OCI-LY3 (cell line): ENCODE data around the gene CHFR.

ENCODE experiments used
- EZH2phosphoT487 ChIP-seq: fragments of 200-600 bp; shearing (Covaris generic); IDR thresholded peaks from 2 replicates; pipeline ENCODE4 v1.6.1; 2018; ENCODE audit warnings: antibody characterized with exemption, mixed run types, low read depth
- TF ChIP-seq, protein P1 (sequence below): fragments of 200-600, 300-600 bp; sonication (generic); IDR thresholded peaks from 2 replicates; pipeline ENCODE4 v1.5.1; 2014; ENCODE audit warnings: antibody characterized with exemption, low read length, low read depth

DNA sequence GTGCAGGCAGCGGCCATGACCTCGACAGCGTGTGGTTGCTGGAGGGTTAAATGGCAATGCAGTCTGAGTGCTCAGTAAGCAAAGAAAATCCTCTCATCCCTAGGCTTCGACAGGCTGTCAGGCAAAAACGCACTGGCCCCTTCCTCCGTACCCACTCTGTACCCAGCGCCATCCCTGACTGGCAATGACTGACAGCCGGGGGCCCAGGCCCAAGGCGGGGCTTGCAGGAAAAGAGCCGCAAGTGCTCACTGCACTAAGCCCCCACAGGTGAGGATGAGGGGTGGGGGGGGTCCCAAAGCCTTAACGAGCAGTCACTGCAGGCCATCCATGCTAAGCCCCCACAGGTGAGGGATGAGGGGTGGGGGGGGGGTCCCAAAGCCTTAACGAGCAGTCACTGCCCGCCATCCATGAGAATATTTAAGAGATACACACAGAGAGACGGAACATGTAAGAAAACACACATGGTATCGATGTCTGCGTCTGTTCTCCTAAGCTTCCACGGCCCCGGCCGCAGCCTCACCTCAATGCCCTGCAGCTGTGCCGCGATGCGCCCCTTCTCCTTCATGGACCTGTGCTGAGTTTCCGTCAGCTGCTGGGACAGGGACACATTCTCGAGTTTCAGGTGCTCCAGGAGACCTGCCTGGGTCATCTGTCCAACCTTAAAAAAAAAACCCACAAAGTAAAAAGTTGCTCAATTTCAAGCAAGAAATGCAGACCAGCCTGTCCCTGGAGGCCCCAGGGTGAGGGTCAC, 89.4 kb downstream of the CHFR start:
- TF ChIP-seq, protein P1, sequence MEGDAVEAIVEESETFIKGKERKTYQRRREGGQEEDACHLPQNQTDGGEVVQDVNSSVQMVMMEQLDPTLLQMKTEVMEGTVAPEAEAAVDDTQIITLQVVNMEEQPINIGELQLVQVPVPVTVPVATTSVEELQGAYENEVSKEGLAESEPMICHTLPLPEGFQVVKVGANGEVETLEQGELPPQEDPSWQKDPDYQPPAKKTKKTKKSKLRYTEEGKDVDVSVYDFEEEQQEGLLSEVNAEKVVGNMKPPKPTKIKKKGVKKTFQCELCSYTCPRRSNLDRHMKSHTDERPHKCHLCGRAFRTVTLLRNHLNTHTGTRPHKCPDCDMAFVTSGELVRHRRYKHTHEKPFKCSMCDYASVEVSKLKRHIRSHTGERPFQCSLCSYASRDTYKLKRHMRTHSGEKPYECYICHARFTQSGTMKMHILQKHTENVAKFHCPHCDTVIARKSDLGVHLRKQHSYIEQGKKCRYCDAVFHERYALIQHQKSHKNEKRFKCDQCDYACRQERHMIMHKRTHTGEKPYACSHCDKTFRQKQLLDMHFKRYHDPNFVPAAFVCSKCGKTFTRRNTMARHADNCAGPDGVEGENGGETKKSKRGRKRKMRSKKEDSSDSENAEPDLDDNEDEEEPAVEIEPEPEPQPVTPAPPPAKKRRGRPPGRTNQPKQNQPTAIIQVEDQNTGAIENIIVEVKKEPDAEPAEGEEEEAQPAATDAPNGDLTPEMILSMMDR: no peak
- no peak for TF ChIP-seq EZH2phosphoT487
